CD8-positive, alpha-beta memory T cell (primary cell): ENCODE results near the gene MAST1. TPM values are rescaled to one million over a fixed set of nuclear protein-coding genes. Genes with fewer than 3 reads are reported as not detected.
A peak's percentile ranks its signal among the peaks of the same experiment; 100 is the strongest.
"Not testable (repeated sequence)": the region's sequence is repeated elsewhere in the genome, so short reads cannot be mapped to it uniquely, and the experiment has no call there.

Experiments
- CTCF ChIA-PET: fragments of 350-600 bp; sonication (Branson Sonifier 250); formaldehyde crosslinking; loops from one replicate; lab custom pipeline; 2021; ENCODE audit warnings: antibody characterized with exemption; lab: Charles Lee
- POLR2A ChIA-PET: fragments of 350-600 bp; sonication (Branson Sonifier 250); formaldehyde crosslinking; loops from one replicate; lab custom pipeline; 2021; ENCODE audit warnings: antibody characterized with exemption; lab: Charles Lee
- DNase-seq, 5 donors: peaks; one replicate each; pipeline versions ENCODE4 v3.0.0 to v3.0.0-alpha.2; 2020 to 2022; ENCODE audit warnings: mixed read lengths in 1 of 5
- H3K27ac ChIP-seq: one replicate; pipeline ENCODE4 v1.7.0; 2013; ENCODE audit warnings: low read depth, mild to moderate bottlenecking, low read length, moderate library complexity
- H3K27me3 ChIP-seq: 2 replicates; pipeline ENCODE4 v1.7.0; 2013; ENCODE audit warnings: low read length, mild to moderate bottlenecking; ENCODE audit not compliant: insufficient read depth, poor library complexity, severe bottlenecking
- H3K36me3 ChIP-seq: 2 replicates; pipeline ENCODE4 v1.7.0; 2013; ENCODE audit warnings: mild to moderate bottlenecking, low read length, moderate library complexity; ENCODE audit not compliant: insufficient read depth
- H3K4me1 ChIP-seq: 2 replicates; pipeline ENCODE4 v1.7.0; 2013; ENCODE audit warnings: mild to moderate bottlenecking, low read length, moderate library complexity; ENCODE audit not compliant: insufficient read depth
- H3K4me3 ChIP-seq: 2 replicates; pipeline ENCODE4 v1.7.0; 2013; ENCODE audit warnings: mild to moderate bottlenecking, low read length
- H3K9me3 ChIP-seq: 2 replicates; pipeline ENCODE4 v1.7.0; 2013; ENCODE audit warnings: mild to moderate bottlenecking, low read length
- H3K27ac Mint-ChIP-seq, 8 donors: one replicate each; pipeline ENCODE4 v1.8.0; 2020 to 2021; ENCODE audit warnings: mixed read lengths in 8 of 8, mild to moderate bottlenecking in 6 of 8, inconsistent platforms in 3 of 8, moderate library complexity in 3 of 8
- H3K27me3 Mint-ChIP-seq, 2 donors: one replicate each; pipeline ENCODE4 v1.8.0; 2020 to 2021; ENCODE audit warnings: mixed read lengths in 2 of 2, mild to moderate bottlenecking in 1 of 2, moderate library complexity in 1 of 2
- H3K36me3 Mint-ChIP-seq, 3 donors: one replicate each; pipeline ENCODE4 v1.8.0; 2020 to 2021; ENCODE audit warnings: mixed read lengths in 3 of 3, inconsistent platforms in 1 of 3, mild to moderate bottlenecking in 1 of 3
- H3K4me1 Mint-ChIP-seq, 3 donors: one replicate each; pipeline ENCODE4 v1.8.0; 2020 to 2021; ENCODE audit warnings: mixed read lengths in 3 of 3, inconsistent platforms in 1 of 3, mild to moderate bottlenecking in 1 of 3
- H3K4me3 Mint-ChIP-seq, 7 donors: one replicate each; pipeline ENCODE4 v1.8.0; 2020 to 2021; ENCODE audit warnings: mixed read lengths in 7 of 7, mild to moderate bottlenecking in 6 of 7, moderate library complexity in 4 of 7, inconsistent platforms in 2 of 7
- H3K9me3 Mint-ChIP-seq, 5 donors: one replicate each; pipeline ENCODE4 v1.8.0; 2020 to 2022; ENCODE audit warnings: mixed read lengths in 5 of 5, mild to moderate bottlenecking in 3 of 5, moderate library complexity in 2 of 5, inconsistent platforms in 1 of 5
- polyA plus RNA-seq: library from polyadenylated mRNA; unstranded; fragments of 300-500 nt; fragmentation: Illumina TruSeq; gene quantifications from one replicate; pipeline ENCODE4 v1.2.3, GENCODE V29; 2021
- total RNA-seq, 2 experiments: library from RNA; stranded (reverse); gene quantifications; one replicate each; pipeline ENCODE4 v1.2.3, GENCODE V29; 2021

MAST1 gene
- total and polyA plus RNA-seq, 3 experiments from 2014 or later: 0.24 to 1.2 (median 0.38) TPM

GRCh38 chr19:12915860-12916259 is 77.5 kb downstream of the MAST1 start:
- POLR2A ChIA-PET: interaction anchor here (0.6 kb wide), 3 partner anchors 18 to 965 kb away, joined by 3 read pairs; partner anchors contain the start of gene FARSA
- peaks cover 28 to 45% (median 31%) of the 10 kb centered on the region in 3 donors for H3K4me1 Mint-ChIP-seq
- H3K4me3 ChIP-seq, H3K9me3 Mint-ChIP-seq, H3K36me3 Mint-ChIP-seq, H3K9me3 ChIP-seq, H3K4me3 Mint-ChIP-seq, H3K27me3 ChIP-seq, H3K27me3 Mint-ChIP-seq, H3K27ac ChIP-seq, DNase-seq, H3K36me3 ChIP-seq: not testable (repeated sequence)
- CTCF ChIA-PET: interaction anchor here (1.0 to 1.2 kb wide), 2 partner anchors 31 to 39 kb away, joined by 3 read pairs; no protein-coding TSS in a partner anchor
- peak overlapping the region in 2 of 8 donors; percentile 50 to 58 for H3K27ac Mint-ChIP-seq
- peaks cover 28% of the 10 kb centered on the region for H3K4me1 ChIP-seq

- H3K27me3 ChIP-seq: no peaks in the 10 kb centered on the region
- H3K9me3 ChIP-seq: no peaks in the 10 kb centered on the region
- H3K4me3 ChIP-seq: no peak overlapping the region
- H3K4me1 Mint-ChIP-seq: peaks cover 28 to 43% (median 29%) of the 10 kb centered on the region in 3 donors
- POLR2A ChIA-PET: interaction anchor here (1.4 kb wide), 1 partner anchor 15 kb away, joined by 12 read pairs; the partner anchor contains the start of gene FARSA
- H3K4me3 Mint-ChIP-seq: peak overlapping the region in 1 of 7 donors; percentile 23
- peaks cover 3 to 12% (median 5%) of the 10 kb centered on the region in 3 donors for H3K36me3 Mint-ChIP-seq
- CTCF ChIA-PET: no interaction called here
- H3K27ac ChIP-seq: no peak overlapping the region
- no peaks in the 10 kb centered on the region for H3K9me3 Mint-ChIP-seq
- H3K27me3 Mint-ChIP-seq: peaks cover 0 to 2% of the 10 kb centered on the region in 2 donors
- H3K27ac Mint-ChIP-seq: peak overlapping the region in 4 of 8 donors; percentile 17 to 86 (median 81)
- no peak for DNase-seq
- peaks cover 24% of the 10 kb centered on the region for H3K4me1 ChIP-seq
- no peaks in the 10 kb centered on the region for H3K36me3 ChIP-seq
Measured at GRCh38 chr19:12918253-12918652, 79.9 kb downstream of the MAST1 start.

GRCh38 chr19:12921047-12921446 is 82.7 kb downstream of the MAST1 start:
- Mint-ChIP-seq H3K27ac (peak overlapping the region in 4 of 8 donors; percentile 9 to 80 (median 38)), H3K9me3 (no peaks in the 10 kb centered on the region), H3K4me3 (peak overlapping the region in 1 of 7 donors; percentile 6), H3K4me1 (peaks cover 12 to 20% (median 14%) of the 10 kb centered on the region in 3 donors), H3K36me3 (peaks cover 3 to 35% (median 5%) of the 10 kb centered on the region in 3 donors), H3K27me3 (no peaks in the 10 kb centered on the region)
- POLR2A ChIA-PET: no interaction called here
- Histone ChIP-seq H3K27ac (no peak overlapping the region), H3K9me3 (no peaks in the 10 kb centered on the region), H3K27me3 (no peaks in the 10 kb centered on the region), H3K36me3 (peaks cover 12% of the 10 kb centered on the region), H3K4me1 (peaks cover 5% of the 10 kb centered on the region), H3K4me3 (no peak overlapping the region)
- no peak for DNase-seq
- CTCF ChIA-PET: interaction anchor here (2.4 kb wide), 1 partner anchor 44 kb away, joined by 8 read pairs; no protein-coding TSS in a partner anchor

- no peaks in the 10 kb centered on the region for H3K9me3 Mint-ChIP-seq
- no peak overlapping the region for H3K27ac ChIP-seq
- H3K36me3 ChIP-seq: peaks cover 23% of the 10 kb centered on the region
Measured at GRCh38 chr19:12922959-12923358, 84.6 kb downstream of the MAST1 start.

More at GRCh38 chr19:12922959-12923358, 84.6 kb downstream of the MAST1 start:
- Mint-ChIP-seq H3K4me1 (peaks cover 8 to 16% (median 12%) of the 10 kb centered on the region in 3 donors), H3K36me3 (peaks cover 5 to 48% (median 8%) of the 10 kb centered on the region in 3 donors), H3K27ac (peak overlapping the region in 3 of 8 donors; percentile 17 to 63 (median 54)), H3K4me3 (no peak overlapping the region), H3K27me3 (no peaks in the 10 kb centered on the region)
- no peaks in the 10 kb centered on the region for H3K9me3 ChIP-seq
- DNase-seq: no peak
- ChIA-PET CTCF (interaction anchor here (1.3 kb wide), 1 partner anchor 38 kb away, joined by 3 read pairs; no protein-coding TSS in a partner anchor), POLR2A (no interaction called here)
- peaks cover 5% of the 10 kb centered on the region for H3K4me1 ChIP-seq
- H3K4me3 ChIP-seq: no peak overlapping the region
- H3K27me3 ChIP-seq: no peaks in the 10 kb centered on the region

Other genes with a start within 250 kb of the MAST1 start
- gene ZNF490, start 227.7 kb upstream of the MAST1 start, total RNA-seq: 1 to 10 TPM; 8.0 to 8.4 TPM
- gene ZNF490, start 227.7 kb upstream of the MAST1 start, polyA plus RNA-seq: 6.9 TPM
- 10 to 100 TPM; 23.6 to 23.8 TPM for gene ZNF791, start 227.6 kb upstream of the MAST1 start, total RNA-seq
- gene ZNF791, start 227.6 kb upstream of the MAST1 start, polyA plus RNA-seq: 21.3 TPM
- 10 to 100 TPM; 83.8 to 85.3 TPM for gene MAN2B1, start 171.8 kb upstream of the MAST1 start, total RNA-seq
- gene MAN2B1, start 171.8 kb upstream of the MAST1 start, polyA plus RNA-seq: 76.4 TPM
- gene WDR83, start 171.7 kb upstream of the MAST1 start, total RNA-seq: 10 to 100 TPM; 18.8 to 19.9 TPM
- 13.1 TPM for gene WDR83, start 171.7 kb upstream of the MAST1 start, polyA plus RNA-seq
- gene DHPS, start 156.6 kb upstream of the MAST1 start, total RNA-seq: 100 to 1,000 TPM; 113 to 116 TPM
- gene DHPS, start 156.6 kb upstream of the MAST1 start, polyA plus RNA-seq: 91.8 TPM
- gene GNG14, start 150.5 kb upstream of the MAST1 start, total RNA-seq: not detected
- gene GNG14, start 150.5 kb upstream of the MAST1 start, polyA plus RNA-seq: not detected
- gene FBXW9, start 141.9 kb upstream of the MAST1 start, total RNA-seq: 1 to 10 TPM; 7.9 to 8.1 TPM
- gene FBXW9, start 141.9 kb upstream of the MAST1 start, polyA plus RNA-seq: 5.9 TPM
- 100 to 1,000 TPM; 148 TPM for gene TNPO2, start 114.6 kb upstream of the MAST1 start, total RNA-seq
- gene TNPO2, start 114.6 kb upstream of the MAST1 start, polyA plus RNA-seq: 3.4 TPM
- 100 to 1,000 TPM; 243 to 247 TPM for gene TRIR, start 103.8 kb upstream of the MAST1 start, total RNA-seq
- 248 TPM for gene TRIR, start 103.8 kb upstream of the MAST1 start, polyA plus RNA-seq
- gene GET3, start 101.0 kb upstream of the MAST1 start, total RNA-seq: 100 to 1,000 TPM in 1 of 2 experiments, 10 to 100 TPM in 1; 96.9 to 101 TPM
- 72.5 TPM for gene GET3, start 101.0 kb upstream of the MAST1 start, polyA plus RNA-seq
- not detected for gene BEST2, start 86.7 kb upstream of the MAST1 start, total RNA-seq
- not detected for gene BEST2, start 86.7 kb upstream of the MAST1 start, polyA plus RNA-seq
- gene HOOK2, start 63.0 kb upstream of the MAST1 start, total RNA-seq: 10 to 100 TPM in 1 of 2 experiments, 1 to 10 TPM in 1; 9.8 to 11.4 TPM
- 2.9 TPM for gene HOOK2, start 63.0 kb upstream of the MAST1 start, polyA plus RNA-seq
- gene JUNB, start 47.0 kb upstream of the MAST1 start, total RNA-seq: 100 to 1,000 TPM; 249 to 259 TPM
- gene JUNB, start 47.0 kb upstream of the MAST1 start, polyA plus RNA-seq: 1,529 TPM
- 100 to 1,000 TPM; 183 to 184 TPM for gene PRDX2, start 36.7 kb upstream of the MAST1 start, total RNA-seq
- 257 TPM for gene PRDX2, start 36.7 kb upstream of the MAST1 start, polyA plus RNA-seq
- 10 to 100 TPM; 24.6 to 31.0 TPM for gene THSD8, start 36.4 kb upstream of the MAST1 start, total RNA-seq
- gene THSD8, start 36.4 kb upstream of the MAST1 start, polyA plus RNA-seq: not detected
- gene RNASEH2A, start 31.9 kb upstream of the MAST1 start, total RNA-seq: 10 to 100 TPM; 51.5 to 62.4 TPM
- gene RNASEH2A, start 31.9 kb upstream of the MAST1 start, polyA plus RNA-seq: 24.1 TPM
- not detected for gene RTBDN, start 3.9 kb upstream of the MAST1 start, total RNA-seq
- gene RTBDN, start 3.9 kb upstream of the MAST1 start, polyA plus RNA-seq: not detected
- gene DNASE2, start 42.9 kb downstream of the MAST1 start, total RNA-seq: 10 to 100 TPM; 20.7 to 22.4 TPM
- gene DNASE2, start 42.9 kb downstream of the MAST1 start, polyA plus RNA-seq: 61.6 TPM
- under 1 TPM; 0.84 to 0.90 TPM for gene KLF1, start 48.7 kb downstream of the MAST1 start, total RNA-seq
- not detected for gene KLF1, start 48.7 kb downstream of the MAST1 start, polyA plus RNA-seq
- 10 to 100 TPM; 59.4 to 60.1 TPM for gene GCDH, start 52.6 kb downstream of the MAST1 start, total RNA-seq
- gene GCDH, start 52.6 kb downstream of the MAST1 start, polyA plus RNA-seq: 19.7 TPM
- 1 to 10 TPM; 1.5 to 2.1 TPM for gene SYCE2, start 80.8 kb downstream of the MAST1 start, total RNA-seq
- gene SYCE2, start 80.8 kb downstream of the MAST1 start, polyA plus RNA-seq: not detected
- 100 to 1,000 TPM; 188 to 192 TPM for gene FARSA, start 95.2 kb downstream of the MAST1 start, total RNA-seq
- gene FARSA, start 95.2 kb downstream of the MAST1 start, polyA plus RNA-seq: 64.5 TPM
- gene CALR, start 100.1 kb downstream of the MAST1 start, total RNA-seq: 100 to 1,000 TPM; 832 to 843 TPM
- 174 TPM for gene CALR, start 100.1 kb downstream of the MAST1 start, polyA plus RNA-seq
- gene RAD23A, start 107.3 kb downstream of the MAST1 start, total RNA-seq: 100 to 1,000 TPM; 227 to 230 TPM
- gene RAD23A, start 107.3 kb downstream of the MAST1 start, polyA plus RNA-seq: 115 TPM
- 10 to 100 TPM; 37.3 to 38.6 TPM for gene GADD45GIP1, start 118.7 kb downstream of the MAST1 start, total RNA-seq
- gene GADD45GIP1, start 118.7 kb downstream of the MAST1 start, polyA plus RNA-seq: 64.1 TPM
- gene DAND5, start 131.1 kb downstream of the MAST1 start, total RNA-seq: not detected
- not detected for gene DAND5, start 131.1 kb downstream of the MAST1 start, polyA plus RNA-seq
- 1 to 10 TPM; 2.3 to 2.8 TPM for gene NFIX, start 157.0 kb downstream of the MAST1 start, total RNA-seq
- gene NFIX, start 157.0 kb downstream of the MAST1 start, polyA plus RNA-seq: 0.94 TPM